Measurements from ENCODE around the gene TUBG2. TPM values are rescaled to one million over a fixed set of nuclear protein-coding genes. Genes with fewer than 3 reads are reported as not detected.

TUBG2 gene
- total RNA-seq, 2 donors from 2014 or later, result 8.1 to 11.2 TPM

- no peak for ATAC-seq (replicated peaks in 1 of 2)
- H3K4me3 Mint-ChIP-seq, result no peak overlapping the region
Measured at GRCh38 chr17:42685831-42686230, 26.7 kb downstream of the TUBG2 start.

GRCh38 chr17:42686520-42687128 lies 27.5 kb downstream of the TUBG2 start:
- Mint-ChIP-seq H3K27ac (no peak overlapping the region), H3K36me3 (ENCODE audit: insufficient read depth in 2 of 2) (no peaks in the 10 kb centered on the region), H3K4me1 (ENCODE audit: low read depth) (peaks cover 25% of the 10 kb centered on the region), H3K9me3 (no peaks in the 10 kb centered on the region), H3K4me3 (no peak overlapping the region), H3K27me3 (ENCODE audit: low read depth) (peaks cover 46% of the 10 kb centered on the region)
- ATAC-seq (replicated peaks in 1 of 2), result no peak
- no peak for DNase-seq

More at GRCh38 chr17:42685831-42686230, 26.7 kb downstream of the TUBG2 start:
- H3K27ac Mint-ChIP-seq, result no peak overlapping the region
- H3K27me3 Mint-ChIP-seq (ENCODE audit: low read depth), result peaks cover 51% of the 10 kb centered on the region
- no peaks in the 10 kb centered on the region for H3K36me3 Mint-ChIP-seq (ENCODE audit: insufficient read depth in 2 of 2)
- no peak for DNase-seq
- peaks cover 31% of the 10 kb centered on the region for H3K4me1 Mint-ChIP-seq (ENCODE audit: low read depth)
- no peaks in the 10 kb centered on the region for H3K9me3 Mint-ChIP-seq

- ATAC-seq (replicated peaks in 1 of 2) (no peak), DNase-seq (no peak)
- Mint-ChIP-seq H3K4me1 (ENCODE audit: low read depth) (peaks cover 13% of the 10 kb centered on the region), H3K9me3 (no peaks in the 10 kb centered on the region), H3K27me3 (ENCODE audit: low read depth) (peaks cover 34% of the 10 kb centered on the region), H3K27ac (no peak overlapping the region), H3K4me3 (no peak overlapping the region), H3K36me3 (ENCODE audit: insufficient read depth in 2 of 2) (no peaks in the 10 kb centered on the region)
Measured at GRCh38 chr17:42687707-42688320, 28.7 kb downstream of the TUBG2 start.

- Mint-ChIP-seq H3K27ac (no peak overlapping the region), H3K4me1 (ENCODE audit: low read depth) (no peaks in the 10 kb centered on the region), H3K36me3 (ENCODE audit: insufficient read depth in 2 of 2) (no peaks in the 10 kb centered on the region), H3K27me3 (ENCODE audit: low read depth) (peaks cover 6% of the 10 kb centered on the region), H3K4me3 (no peak overlapping the region), H3K9me3 (no peaks in the 10 kb centered on the region)
- no peak for ATAC-seq (replicated peaks in 1 of 2)
- no peak for DNase-seq
Measured at GRCh38 chr17:42690596-42690995, 31.5 kb downstream of the TUBG2 start.

GRCh38 chr17:42691021-42691545 lies 32.0 kb downstream of the TUBG2 start:
- Mint-ChIP-seq H3K27me3 (ENCODE audit: low read depth) (peaks cover 1% of the 10 kb centered on the region), H3K36me3 (ENCODE audit: insufficient read depth in 2 of 2) (no peaks in the 10 kb centered on the region), H3K9me3 (no peaks in the 10 kb centered on the region), H3K27ac (no peak overlapping the region), H3K4me3 (no peak overlapping the region), H3K4me1 (ENCODE audit: low read depth) (no peaks in the 10 kb centered on the region)
- no peak for ATAC-seq (replicated peaks in 1 of 2)
- no peak for DNase-seq

GRCh38 chr17:42692489-42692888 lies 33.4 kb downstream of the TUBG2 start:
- Mint-ChIP-seq H3K9me3 (no peaks in the 10 kb centered on the region), H3K4me3 (no peak overlapping the region), H3K27me3 (ENCODE audit: low read depth) (no peaks in the 10 kb centered on the region), H3K27ac (no peak overlapping the region), H3K4me1 (ENCODE audit: low read depth) (no peaks in the 10 kb centered on the region), H3K36me3 (ENCODE audit: insufficient read depth in 2 of 2) (no peaks in the 10 kb centered on the region)
- DNase-seq, result no peak
- ATAC-seq (replicated peaks in 1 of 2), result no peak

- no peak for ATAC-seq (replicated peaks in 1 of 2)
- no peaks in the 10 kb centered on the region for H3K9me3 Mint-ChIP-seq
- H3K4me1 Mint-ChIP-seq (ENCODE audit: low read depth), result no peaks in the 10 kb centered on the region
- no peaks in the 10 kb centered on the region for H3K27me3 Mint-ChIP-seq (ENCODE audit: low read depth)
- DNase-seq, result no peak
- no peaks in the 10 kb centered on the region for H3K36me3 Mint-ChIP-seq (ENCODE audit: insufficient read depth in 2 of 2)
- no peak overlapping the region for H3K27ac Mint-ChIP-seq
- H3K4me3 Mint-ChIP-seq, result no peak overlapping the region
Measured at GRCh38 chr17:42694524-42694923, 35.4 kb downstream of the TUBG2 start.

- ATAC-seq (replicated peaks in 1 of 2) (no peak), DNase-seq (no peak)
- Mint-ChIP-seq H3K9me3 (no peaks in the 10 kb centered on the region), H3K4me3 (no peak overlapping the region), H3K27ac (no peak overlapping the region), H3K4me1 (ENCODE audit: low read depth) (no peaks in the 10 kb centered on the region), H3K36me3 (ENCODE audit: insufficient read depth in 2 of 2) (peaks cover 0 to under 1% of the 10 kb centered on the region in 2 donors), H3K27me3 (ENCODE audit: low read depth) (no peaks in the 10 kb centered on the region)
Measured at GRCh38 chr17:42695500-42695899, 36.4 kb downstream of the TUBG2 start.

- Mint-ChIP-seq H3K4me3 (no peak overlapping the region), H3K27ac (no peak overlapping the region), H3K4me1 (ENCODE audit: low read depth) (no peaks in the 10 kb centered on the region), H3K36me3 (ENCODE audit: insufficient read depth in 2 of 2) (peaks cover 3 to 6% of the 10 kb centered on the region in 2 donors), H3K27me3 (ENCODE audit: low read depth) (peaks cover 9% of the 10 kb centered on the region), H3K9me3 (no peaks in the 10 kb centered on the region)
- no peak for DNase-seq
- ATAC-seq (replicated peaks in 1 of 2), result no peak
Measured at GRCh38 chr17:42697108-42697811, 38.2 kb downstream of the TUBG2 start.

GRCh38 chr17:42698736-42699414 lies 39.8 kb downstream of the TUBG2 start:
- peaks cover 15% of the 10 kb centered on the region for H3K27me3 Mint-ChIP-seq (ENCODE audit: low read depth)
- peaks cover 2% of the 10 kb centered on the region for H3K4me1 Mint-ChIP-seq (ENCODE audit: low read depth)
- no peaks in the 10 kb centered on the region for H3K9me3 Mint-ChIP-seq
- H3K36me3 Mint-ChIP-seq (ENCODE audit: insufficient read depth in 2 of 2), result peaks cover 3 to 21% of the 10 kb centered on the region in 2 donors
- H3K27ac Mint-ChIP-seq, result no peak overlapping the region
- ATAC-seq (replicated peaks in 1 of 2), result no peak
- H3K4me3 Mint-ChIP-seq, result no peak overlapping the region
- DNase-seq, result no peak

- Mint-ChIP-seq H3K27ac (no peak overlapping the region), H3K4me1 (ENCODE audit: low read depth) (peaks cover 7% of the 10 kb centered on the region), H3K9me3 (no peaks in the 10 kb centered on the region), H3K4me3 (no peak overlapping the region), H3K36me3 (ENCODE audit: insufficient read depth in 2 of 2) (peaks cover 4 to 26% of the 10 kb centered on the region in 2 donors), H3K27me3 (ENCODE audit: low read depth) (peaks cover 15% of the 10 kb centered on the region)
- DNase-seq, result no peak
- ATAC-seq (replicated peaks in 1 of 2), result no peak
Measured at GRCh38 chr17:42699415-42699740, 40.3 kb downstream of the TUBG2 start.

GRCh38 chr17:42700586-42701289 lies 41.7 kb downstream of the TUBG2 start:
- peaks cover 15% of the 10 kb centered on the region for H3K27me3 Mint-ChIP-seq (ENCODE audit: low read depth)
- no peak for DNase-seq
- ATAC-seq (replicated peaks in 1 of 2), result no peak
- no peak overlapping the region for H3K27ac Mint-ChIP-seq
- no peak overlapping the region for H3K4me3 Mint-ChIP-seq
- H3K4me1 Mint-ChIP-seq (ENCODE audit: low read depth), result peaks cover 18% of the 10 kb centered on the region
- H3K9me3 Mint-ChIP-seq, result no peaks in the 10 kb centered on the region
- peaks cover 9 to 32% of the 10 kb centered on the region in 2 donors for H3K36me3 Mint-ChIP-seq (ENCODE audit: insufficient read depth in 2 of 2)
